GM12878 (cell line): ENCODE results near the gene EMID1. TPM values are rescaled to one million over a fixed set of nuclear protein-coding genes. Genes with fewer than 3 reads are reported as not detected.
A peak's percentile ranks its signal among the peaks of the same experiment; 100 is the strongest.

Source experiments
- ATAC-seq: fragments of 200-7000 bp; cut with Tn5 transposase; 3 replicates; pipeline ENCODE4 v1.9.1; 2020; ENCODE audit warnings: mild to moderate bottlenecking, moderate library complexity
- BruUV-seq: library from RNA; stranded (reverse); fragments of 400-500 nt; replicated peaks from 2 replicates; lab custom pipeline; 2021; lab: Mats Ljungman, UMichigan
- CTCF ChIA-PET: fragments of 300-600 bp; sonication (Branson Sonifier 250); formaldehyde crosslinking; extraction: SDS; loops from one replicate; lab custom pipeline; 2021; ENCODE audit warnings: inconsistent platforms; lab: Yijun Ruan, JAX
- POLR2A ChIA-PET: fragments of 350-600 bp; formaldehyde crosslinking; extraction: SDS; loops from one replicate; lab custom pipeline; 2021; ENCODE audit warnings: inconsistent platforms; lab: Charles Lee
- RAD21 ChIA-PET: fragments of 300-600 bp; sonication (Branson Sonifier 250); formaldehyde crosslinking; loops from one replicate; lab custom pipeline; 2023; ENCODE audit warnings: antibody characterized with exemption; ENCODE audit not compliant: unreplicated experiment; lab: Charles Lee
- SMC1A ChIA-PET: fragments of 300-600 bp; sonication (Branson Sonifier 250); formaldehyde crosslinking; loops from one replicate; lab custom pipeline; 2023; ENCODE audit not compliant: unreplicated experiment, uncharacterized antibody; lab: Charles Lee
- DNase-seq: peaks from one replicate; pipeline ENCODE4 v3.0.0-alpha.2; 2011; ENCODE audit warnings: low read depth, low spot score
- FAIRE-seq: peaks from 3 replicates; lab custom pipeline; 2011; peaks lifted over from hg19 to GRCh38; lab: Jason Lieb, UNC
- H2AFZ ChIP-seq: 2 replicates; pipeline ENCODE4 v1.6.0; 2011; ENCODE audit warnings: low read depth, low read length, control low read depth; ENCODE audit not compliant: control insufficient read depth
- H3K27ac ChIP-seq: 2 replicates; pipeline ENCODE4 v1.5.1; 2011; ENCODE audit warnings: control low read depth; ENCODE audit not compliant: control insufficient read depth, insufficient read depth
- H3K27me3 ChIP-seq, 2 experiments: replicated peaks in 1 of 2; 2 replicates each; pipeline versions ENCODE4 v1.6.0 to v1.6.1; 2011; ENCODE audit warnings: low read length in 1 of 2; ENCODE audit not compliant: control insufficient read depth in 2 of 2, insufficient read depth in 2 of 2
- H3K36me3 ChIP-seq, 2 experiments: 2 replicates each; pipeline ENCODE4 v1.5.1; 2011; ENCODE audit warnings: low read length in 1 of 2; ENCODE audit not compliant: control insufficient read depth in 2 of 2, insufficient read depth in 2 of 2
- H3K4me1 ChIP-seq: 2 replicates; pipeline ENCODE4 v1.6.1; 2011; ENCODE audit warnings: mild to moderate bottlenecking, low read length, moderate library complexity, mixed read lengths; ENCODE audit not compliant: control insufficient read depth, insufficient read depth
- H3K4me2 ChIP-seq: 2 replicates; pipeline ENCODE4 v1.6.0; 2011; ENCODE audit warnings: control low read depth; ENCODE audit not compliant: control insufficient read depth, insufficient read depth
- H3K4me3 ChIP-seq: fragments of 200-600 bp; sonication (generic); 2 replicates; pipeline ENCODE4 v1.5.1; 2016
- H3K79me2 ChIP-seq: 2 replicates; pipeline ENCODE4 v1.6.0; 2011; ENCODE audit warnings: low read length; ENCODE audit not compliant: control insufficient read depth, insufficient read depth
- H3K9ac ChIP-seq: 2 replicates; pipeline ENCODE4 v1.8.0; 2011; ENCODE audit warnings: low read length, control low read depth, mixed read lengths; ENCODE audit not compliant: control insufficient read depth, insufficient read depth
- H3K9me3 ChIP-seq: replicated peaks from 3 replicates; pipeline ENCODE4 v1.5.1; 2011; ENCODE audit warnings: mild to moderate bottlenecking, low read length; ENCODE audit not compliant: control insufficient read depth, insufficient read depth
- H4K20me1 ChIP-seq: 2 replicates; pipeline ENCODE4 v1.6.0; 2011; ENCODE audit not compliant: control insufficient read depth, insufficient read depth
- CBX3 ChIP-seq: fragments of 200-600 bp; sonication (generic); IDR thresholded peaks from 2 replicates; pipeline ENCODE4 v1.6.1; 2016; ENCODE audit warnings: low read depth, borderline replicate concordance
- CBX5 ChIP-seq: sonication (generic); IDR thresholded peaks from 2 replicates; pipeline ENCODE4 v1.6.1; 2016; ENCODE audit warnings: low read depth, moderate library complexity, mild to moderate bottlenecking, inconsistent platforms
- FOXK2 ChIP-seq: fragments of 450-650 bp; IDR thresholded peaks from 2 replicates; pipeline ENCODE4 v1.6.1; 2017; ENCODE audit warnings: mild to moderate bottlenecking, moderate library complexity
- MTA2 ChIP-seq: fragments of 450-650 bp; IDR thresholded peaks from 2 replicates; pipeline ENCODE4 v1.6.1; 2016; ENCODE audit warnings: low read depth, mild to moderate bottlenecking, moderate library complexity
- PAX5 ChIP-seq: IDR thresholded peaks from 2 replicates; pipeline ENCODE4 v1.6.1; 2011; ENCODE audit warnings: low read depth, low read length, borderline replicate concordance
- POLR2AphosphoS5 ChIP-seq: IDR thresholded peaks from 2 replicates; pipeline ENCODE4 v1.6.1; 2011; ENCODE audit warnings: mild to moderate bottlenecking, low read length, inconsistent platforms
- RBBP5 ChIP-seq: fragments of 200-600 bp; sonication (generic); conservative IDR thresholded peaks from 2 replicates; pipeline ENCODE4 v1.6.1; 2016
- RFX5 ChIP-seq: IDR thresholded peaks from 2 replicates; pipeline ENCODE4 v1.6.1; 2011; ENCODE audit warnings: low read depth, low read length, improper control_type of control experiment
- RUNX3 ChIP-seq: IDR thresholded peaks from 2 replicates; pipeline ENCODE4 v1.6.1; 2012; ENCODE audit warnings: low read length, inconsistent platforms
- SREBF1 ChIP-seq: IDR thresholded peaks from 2 replicates; pipeline ENCODE4 v1.6.1; 2012; ENCODE audit warnings: mild to moderate bottlenecking, low read length
- STAT3 ChIP-seq: IDR thresholded peaks from 2 replicates; pipeline ENCODE4 v1.6.1; 2011; ENCODE audit warnings: low read depth, low read length, improper control_type of control experiment
- ZNF687 ChIP-seq: fragments of 450-650 bp; IDR thresholded peaks from 2 replicates; pipeline ENCODE4 v1.6.1; 2017; ENCODE audit warnings: mild to moderate bottlenecking, moderate library complexity
- ZSCAN29 ChIP-seq: fragments of 450-650 bp; IDR thresholded peaks from 2 replicates; pipeline ENCODE4 v1.6.1; 2017; ENCODE audit warnings: mild to moderate bottlenecking, moderate library complexity
- WGBS: methylation state at CpG from one replicate; pipeline ENCODE4 v1.1.6; 2016; ENCODE audit warnings: low lambda C conversion rate; ENCODE audit not compliant: insufficient replicate concordance, insufficient coverage; ENCODE audit errors: missing lambda C conversion rate; 5-methylcytosine and 5-hydroxymethylcytosine counted together
- in situ Hi-C: fragments of 300-500 bp; cut with MboI; formaldehyde crosslinking; loops from 9 replicates; pipeline ENCODE4 v1.14.3; 2018; ENCODE audit warnings: mixed read lengths
- intact Hi-C: fragments of 100-400 bp; cut with micrococcal nuclease; formaldehyde crosslinking; loops from one replicate; pipeline ENCODE4 v1.14.2; 2022; ENCODE audit not compliant: unreplicated experiment
- polyA plus RNA-seq, 11 experiments: library from polyadenylated mRNA; depleted of rRNA in 4 of 11; unstranded in 6 of 11; stranded (reverse) in 5 of 11; fragments of >200 nt; fragmentation: Nextera tagmentation in 4 of 11; fragmentation: Illumina TruSeq in 1 of 11; extraction: Ambion mirVana in 4 of 11; extraction: Trizol in 1 of 11; gene quantifications; 1 replicate in 1 of 11; 2 replicates in 10 of 11; pipeline versions ENCODE4 v1.2.1 to v1.2.3, GENCODE V29; 2011 to 2016; ENCODE audit warnings: inconsistent platforms in 2 of 11, missing spikeins in 2 of 11, low read depth in 1 of 11
- total RNA-seq, 4 experiments: library from RNA; depleted of rRNA in 3 of 4; stranded (reverse); fragments of >200 nt in 3 of 4; fragmentation: Illumina TruSeq in 1 of 4; extraction: Trizol in 1 of 4; gene quantifications; 2 replicates each; pipeline versions ENCODE4 v1.2.1 to v1.2.3, GENCODE V29; 2013 to 2021
- TF ChIP-seq, protein P1 (sequence below): fragments of 450-650 bp; IDR thresholded peaks from 2 replicates; pipeline ENCODE4 v1.6.1; 2017; ENCODE audit warnings: mild to moderate bottlenecking

EMID1 gene
- total and polyA plus RNA-seq, 10 of the 15 experiments (the other 5 are each of a cell fraction or from before 2014, with no cell fraction given) = 1.2 to 60.3 (median 12.0) TPM

DNA sequence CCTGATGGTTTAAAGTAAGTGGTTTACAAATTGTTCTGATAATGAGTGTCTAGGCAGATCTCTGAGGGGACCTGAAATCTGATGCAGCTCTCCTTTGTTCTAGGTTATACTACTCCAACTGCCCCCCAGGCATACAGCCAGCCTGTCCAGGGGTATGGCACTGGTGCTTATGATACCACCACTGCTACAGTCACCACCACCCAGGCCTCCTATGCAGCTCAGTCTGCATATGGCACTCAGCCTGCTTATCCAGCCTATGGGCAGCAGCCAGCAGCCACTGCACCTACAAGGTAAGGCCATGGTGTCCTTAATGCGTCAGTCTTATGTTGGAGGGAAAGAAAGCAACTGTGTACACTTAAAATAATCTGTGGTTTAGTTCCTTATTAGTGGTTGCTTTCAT is 72.2 kb downstream of the EMID1 start:
- no peak for FAIRE-seq
- ChIA-PET POLR2A (no interaction called here), RAD21 (no interaction called here), SMC1A (interaction anchor here (0.7 to 2.2 kb wide), 3 partner anchors 8 to 161 kb away, joined by 3 to 8 read pairs (median 3); no protein-coding TSS in a partner anchor), CTCF (no interaction called here)
- 100% methylated on average over 1 of the region's 1 CpG for WGBS
- BruUV-seq = no TSS peak
- H3K9me3 ChIP-seq = no peaks in the 10 kb centered on the region
- H3K4me3 ChIP-seq = no peak overlapping the region
- in situ Hi-C loops = no loop called here
- intact Hi-C loops = no loop called here
- no peaks in the 10 kb centered on the region for H3K27me3 ChIP-seq
- no peak overlapping the region for H3K4me2 ChIP-seq
- H2AFZ ChIP-seq = no peak overlapping the region
- no peak for TF ChIP-seq PAX5
- 0 out of 2 replicates have a peak, but pooled peaks have one; percentile 52 for TF ChIP-seq POLR2AphosphoS5
- peak; percentile 10; the same call in 2 of the 3 replicates for ATAC-seq
- H3K9ac ChIP-seq = no peak overlapping the region
- DNase-seq = no peak
- H3K4me1 ChIP-seq = peaks cover 6% of the 10 kb centered on the region
- no peak overlapping the region for H3K27ac ChIP-seq
- H3K36me3 ChIP-seq = peaks cover 28 to 60% of the 10 kb centered on the region in 2 experiments
- peaks cover 7% of the 10 kb centered on the region; the same call in 1 of the 2 replicates for H4K20me1 ChIP-seq
- peaks cover 65% of the 10 kb centered on the region for H3K79me2 ChIP-seq

DNA sequence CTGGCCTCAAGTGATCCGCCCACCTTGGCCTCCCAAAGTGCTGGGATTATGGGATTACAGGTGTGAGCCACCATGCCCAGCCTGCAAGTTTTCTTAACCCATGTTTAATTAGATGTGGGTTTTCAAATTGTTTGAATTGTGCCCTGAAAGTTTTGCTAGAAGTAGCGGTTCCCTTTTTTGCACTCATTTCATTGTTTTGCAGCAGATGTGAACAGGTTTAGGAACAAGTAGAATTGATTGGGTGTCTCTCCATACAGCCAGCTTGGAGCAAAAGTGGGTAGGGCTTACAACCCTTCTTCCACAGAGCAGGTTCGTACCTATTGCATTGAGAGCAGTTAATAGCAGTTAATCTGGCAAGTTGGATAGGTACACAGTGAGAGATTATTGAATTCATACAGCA is 78.5 kb downstream of the EMID1 start:
- Histone ChIP-seq H3K9ac (no peak overlapping the region), H3K36me3 (peaks cover 21 to 63% of the 10 kb centered on the region in 2 experiments), H3K27ac (no peak overlapping the region), H3K79me2 (peaks cover 15% of the 10 kb centered on the region), H3K27me3 (no peaks in the 10 kb centered on the region), H4K20me1 (peaks cover 11% of the 10 kb centered on the region; the same call in 1 of the 2 replicates), H2AFZ (no peak overlapping the region), H3K4me1 (peaks cover 6% of the 10 kb centered on the region), H3K4me3 (no peak overlapping the region), H3K4me2 (no peak overlapping the region), H3K9me3 (no peaks in the 10 kb centered on the region)
- intact Hi-C loops (no loop called here), in situ Hi-C loops (no loop called here)
- DNase-seq (no peak), FAIRE-seq (no peak), ATAC-seq (peak; percentile 61)
- 82% methylated on average over 3 of the region's 3 CpGs for WGBS
- no TSS peak for BruUV-seq
- ChIA-PET POLR2A (no interaction called here), CTCF (interaction anchor here (1.4 kb wide), 1 partner anchor 41 kb away, joined by 3 read pairs; no protein-coding TSS in a partner anchor), RAD21 (no interaction called here), SMC1A (no interaction called here)
- TF ChIP-seq RBBP5 (no peak), RFX5 (no peak), CBX3 (no peak), STAT3 (no peak), FOXK2 (no peak), MTA2 (peak; percentile 81), CBX5 (no peak), SREBF1 (no peak), ZNF687 (no peak), RUNX3 (no peak), ZSCAN29 (no peak)
- TF ChIP-seq, protein P1, sequence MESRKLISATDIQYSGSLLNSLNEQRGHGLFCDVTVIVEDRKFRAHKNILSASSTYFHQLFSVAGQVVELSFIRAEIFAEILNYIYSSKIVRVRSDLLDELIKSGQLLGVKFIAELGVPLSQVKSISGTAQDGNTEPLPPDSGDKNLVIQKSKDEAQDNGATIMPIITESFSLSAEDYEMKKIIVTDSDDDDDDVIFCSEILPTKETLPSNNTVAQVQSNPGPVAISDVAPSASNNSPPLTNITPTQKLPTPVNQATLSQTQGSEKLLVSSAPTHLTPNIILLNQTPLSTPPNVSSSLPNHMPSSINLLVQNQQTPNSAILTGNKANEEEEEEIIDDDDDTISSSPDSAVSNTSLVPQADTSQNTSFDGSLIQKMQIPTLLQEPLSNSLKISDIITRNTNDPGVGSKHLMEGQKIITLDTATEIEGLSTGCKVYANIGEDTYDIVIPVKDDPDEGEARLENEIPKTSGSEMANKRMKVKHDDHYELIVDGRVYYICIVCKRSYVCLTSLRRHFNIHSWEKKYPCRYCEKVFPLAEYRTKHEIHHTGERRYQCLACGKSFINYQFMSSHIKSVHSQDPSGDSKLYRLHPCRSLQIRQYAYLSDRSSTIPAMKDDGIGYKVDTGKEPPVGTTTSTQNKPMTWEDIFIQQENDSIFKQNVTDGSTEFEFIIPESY = no peak
